Measurements from ENCODE around the gene MTA1.

The MTA1 gene

DNA sequence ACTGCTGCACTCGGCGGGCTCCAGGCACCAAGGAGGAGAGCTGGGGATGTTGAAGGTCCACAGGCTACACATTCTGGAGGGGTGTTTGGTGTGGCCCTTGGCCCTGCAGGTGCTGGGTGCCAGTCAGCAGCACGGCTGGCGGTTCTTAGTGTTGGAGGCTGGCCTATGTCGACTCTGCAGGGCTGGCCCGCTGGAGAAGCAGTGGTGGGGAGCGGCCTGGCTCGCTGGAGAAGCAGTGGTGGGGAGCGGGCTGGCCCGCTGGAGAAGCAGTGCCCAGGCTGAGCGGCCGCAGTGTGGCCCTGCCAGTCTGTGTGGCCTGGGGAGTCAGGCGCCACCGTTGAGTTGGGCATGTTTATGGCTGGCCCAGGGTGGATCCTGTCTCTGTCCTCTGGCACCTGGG is 27.3 kb downstream of the MTA1 start:
- no peak for DNase-seq

DNA sequence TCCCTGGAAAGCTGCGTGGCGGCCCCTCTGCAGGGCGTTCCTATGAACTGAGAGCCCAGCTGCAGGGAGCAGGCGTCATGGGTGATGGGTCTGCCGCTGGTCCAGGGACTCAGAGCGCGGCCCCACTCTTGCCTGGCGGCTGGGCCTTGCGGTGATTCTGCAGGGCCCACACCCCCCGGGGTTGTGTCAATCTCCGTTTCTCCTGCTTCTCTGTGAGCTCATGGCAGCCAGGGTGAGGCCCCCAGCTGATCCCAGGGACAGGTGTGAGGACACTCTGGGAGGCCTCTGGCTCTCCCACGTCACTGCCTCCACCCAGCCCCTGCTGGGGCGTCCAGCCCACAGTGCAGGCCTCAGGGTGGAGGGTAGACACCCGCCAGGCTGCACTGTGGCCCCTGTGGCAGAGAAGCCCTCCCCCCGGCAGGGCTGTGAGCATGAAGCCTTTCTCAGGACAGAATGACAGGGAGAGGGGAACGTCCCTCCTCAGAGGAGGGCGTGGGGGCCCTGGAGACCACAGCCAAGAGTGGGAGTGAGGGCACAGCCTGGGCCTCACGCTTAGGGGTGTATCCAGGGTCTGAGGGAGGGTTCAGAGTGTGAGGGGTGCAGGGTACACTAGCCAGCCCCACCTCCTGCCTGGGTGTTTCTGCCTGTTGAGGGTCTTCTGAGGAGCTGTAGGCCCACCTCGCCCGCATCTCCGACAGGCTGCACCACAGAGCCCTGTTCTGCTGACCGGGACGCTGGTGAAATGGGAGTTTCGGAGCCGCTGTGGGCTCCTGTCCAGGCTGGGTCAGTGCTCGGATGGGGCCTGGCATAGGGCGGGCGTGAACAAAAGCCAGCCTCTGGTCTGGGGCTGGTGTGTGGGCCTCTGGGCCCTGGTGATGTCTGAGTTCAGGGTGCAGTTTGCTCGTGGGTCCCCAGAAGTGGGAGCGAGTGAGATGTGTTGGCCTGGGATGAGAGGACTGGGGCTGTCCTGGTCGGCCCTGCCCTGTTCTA is 28.3 kb downstream of the MTA1 start:
- DNase-seq: no peak

DNA sequence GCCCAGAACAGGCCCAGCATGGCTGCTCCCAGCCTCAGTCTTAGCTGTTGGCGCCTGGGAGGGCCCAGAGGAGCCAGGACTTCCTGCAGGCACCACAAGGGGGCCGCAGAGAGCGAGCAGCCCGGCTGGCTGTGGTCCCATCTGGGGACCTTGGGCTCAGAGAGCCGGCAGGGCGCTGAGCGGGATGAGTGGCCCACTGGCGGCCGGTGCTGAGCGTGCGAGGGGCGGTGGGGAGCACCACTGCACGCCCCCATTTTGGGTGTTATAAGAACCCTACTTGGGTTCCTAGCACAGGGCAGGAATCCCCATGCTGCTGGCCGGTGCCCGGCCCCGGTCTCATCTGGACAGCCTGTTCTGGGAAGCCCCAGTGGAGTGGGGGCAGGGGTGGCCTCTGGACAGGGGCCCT is 29.1 kb downstream of the MTA1 start:
- DNase-seq: no peak

DNA sequence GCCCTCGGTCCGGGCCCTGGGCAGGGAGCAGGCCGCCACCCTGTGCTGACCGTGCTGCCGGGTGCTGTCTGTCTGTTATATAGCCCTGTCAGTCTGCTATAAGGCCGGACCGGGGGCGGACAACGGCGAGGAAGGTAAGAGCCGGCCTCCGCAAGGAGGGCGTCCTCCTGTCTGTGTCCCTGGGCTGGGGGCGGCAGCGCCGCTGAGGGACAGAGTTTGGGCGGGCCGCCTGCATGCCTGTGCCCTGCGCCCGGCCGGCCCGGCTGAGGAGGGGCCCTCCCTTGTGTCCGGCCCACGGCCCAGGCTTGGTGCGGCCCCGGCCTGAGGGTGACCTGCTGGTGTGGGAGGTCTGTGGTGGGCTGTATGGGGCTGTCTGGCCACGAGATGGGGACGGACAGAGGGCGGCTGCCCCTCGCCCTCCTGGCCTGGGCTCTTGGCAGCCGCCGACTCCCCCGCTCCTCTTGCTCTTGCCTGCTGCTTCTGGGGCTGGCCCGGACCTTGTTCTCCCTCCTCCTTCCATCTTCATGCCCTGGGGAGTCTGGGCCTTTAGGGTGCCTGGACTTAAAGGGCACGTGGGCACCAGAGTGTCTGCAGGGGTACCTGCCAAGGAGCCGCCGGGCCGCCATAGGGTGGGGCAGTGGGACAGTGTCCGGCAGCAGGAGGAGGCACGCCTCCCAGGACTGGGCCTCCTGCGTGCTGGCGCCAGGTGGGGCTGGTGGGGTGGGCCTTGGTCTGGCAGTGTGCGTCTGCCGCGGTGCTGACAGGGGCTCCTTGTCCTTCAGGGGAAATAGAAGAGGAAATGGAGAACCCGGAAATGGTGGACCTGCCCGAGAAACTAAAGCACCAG is 29.9 kb downstream of the MTA1 start:
- no peak for DNase-seq

DNA sequence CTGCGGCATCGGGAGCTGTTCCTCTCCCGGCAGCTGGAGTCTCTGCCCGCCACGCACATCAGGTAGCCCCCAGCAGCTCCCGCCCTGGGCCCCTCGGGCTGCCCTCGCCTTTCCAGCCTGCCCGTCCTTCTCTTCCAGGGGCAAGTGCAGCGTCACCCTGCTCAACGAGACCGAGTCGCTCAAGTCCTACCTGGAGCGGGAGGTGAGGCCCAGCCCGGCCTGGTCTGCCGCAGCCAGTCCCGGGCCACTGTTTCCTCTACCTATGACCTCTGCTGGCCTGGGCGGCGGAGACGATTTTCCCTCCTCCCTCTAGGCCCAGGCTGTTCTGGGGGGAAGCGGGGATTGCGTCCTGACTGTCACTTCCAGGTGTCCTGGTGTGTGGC is 30.5 kb downstream of the MTA1 start:
- no peak for DNase-seq

DNA sequence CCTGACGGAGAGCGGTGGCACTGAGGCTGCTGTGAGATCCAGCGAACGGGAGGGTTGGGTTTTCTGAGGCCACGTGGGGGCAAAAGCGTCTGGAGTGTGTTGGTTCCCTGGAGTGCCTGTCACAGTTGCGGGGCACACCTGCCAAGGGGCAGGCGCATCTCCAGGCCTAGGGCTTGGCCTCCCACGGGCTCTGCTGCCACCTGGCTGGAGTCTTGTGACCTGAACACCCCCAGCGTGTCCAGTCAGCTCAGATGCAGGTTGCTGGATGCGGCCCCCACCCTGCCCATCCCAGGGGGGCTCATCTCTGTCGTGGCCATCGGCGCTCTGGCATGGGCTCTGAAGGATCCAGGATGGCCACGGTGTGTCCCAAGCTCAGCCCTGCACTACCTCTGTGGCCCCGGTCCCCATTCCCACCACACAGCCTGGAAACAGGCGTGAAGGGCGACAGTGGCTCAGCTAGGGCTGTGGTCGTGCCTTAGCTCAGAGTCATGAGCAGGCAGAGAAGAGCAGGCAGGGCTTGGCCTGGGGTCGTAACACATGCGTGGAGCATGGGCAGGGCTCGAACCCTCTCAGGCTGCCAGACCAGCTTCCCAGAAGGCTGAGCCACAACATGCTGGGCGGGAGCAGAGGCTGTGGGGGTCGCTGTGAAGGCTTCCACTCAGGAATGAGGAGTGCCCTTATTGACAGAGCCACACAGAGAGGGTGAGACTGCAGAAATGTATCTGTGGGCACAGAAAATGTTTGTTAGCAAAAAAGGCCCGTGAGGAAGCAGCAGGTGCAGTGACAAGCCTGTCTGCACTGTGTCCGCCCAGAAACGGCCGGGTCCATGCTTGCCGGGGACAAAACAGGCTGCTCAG is 31.5 kb downstream of the MTA1 start:
- no peak for DNase-seq

DNA sequence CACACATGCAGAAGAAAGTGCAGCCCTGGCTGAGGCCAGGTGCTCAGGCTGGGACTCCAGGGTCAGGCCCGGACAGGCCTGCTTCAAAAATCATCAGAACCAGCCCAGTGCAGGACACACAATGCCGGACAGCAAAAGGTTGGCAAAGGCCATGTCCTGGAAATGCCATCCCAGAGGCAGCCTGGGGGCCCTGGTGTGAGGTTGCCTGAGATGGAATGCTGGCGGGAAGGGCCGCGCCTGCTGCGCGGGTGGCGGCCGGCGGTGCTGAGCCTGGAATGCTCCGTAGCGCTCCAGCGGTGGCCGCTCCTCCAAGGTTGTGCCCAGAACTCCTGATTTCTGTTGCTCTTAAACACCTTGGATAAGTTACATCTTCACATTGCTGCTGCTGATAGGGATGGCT is 33.3 kb downstream of the MTA1 start:
- no peak for DNase-seq

DNA sequence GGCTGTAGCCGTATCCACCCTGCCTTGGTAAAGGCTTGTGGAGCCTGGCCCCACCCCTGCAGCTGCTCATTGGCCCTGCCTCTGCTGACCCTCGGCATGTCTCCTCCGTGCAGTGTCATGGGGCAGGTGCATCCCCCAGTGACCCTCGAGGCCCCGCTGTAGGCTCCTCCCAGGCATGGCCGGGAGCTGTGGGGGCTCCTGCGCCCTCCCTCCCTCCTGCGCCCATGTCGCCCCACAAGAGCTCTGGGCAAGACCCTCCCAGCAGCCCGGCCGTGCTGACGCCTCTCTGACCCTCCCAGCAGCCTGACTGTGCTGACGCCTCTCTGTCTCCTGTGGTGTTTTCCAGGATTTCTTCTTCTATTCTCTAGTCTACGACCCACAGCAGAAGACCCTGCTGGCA is 34.2 kb downstream of the MTA1 start:
- DNase-seq: no peak

DNA sequence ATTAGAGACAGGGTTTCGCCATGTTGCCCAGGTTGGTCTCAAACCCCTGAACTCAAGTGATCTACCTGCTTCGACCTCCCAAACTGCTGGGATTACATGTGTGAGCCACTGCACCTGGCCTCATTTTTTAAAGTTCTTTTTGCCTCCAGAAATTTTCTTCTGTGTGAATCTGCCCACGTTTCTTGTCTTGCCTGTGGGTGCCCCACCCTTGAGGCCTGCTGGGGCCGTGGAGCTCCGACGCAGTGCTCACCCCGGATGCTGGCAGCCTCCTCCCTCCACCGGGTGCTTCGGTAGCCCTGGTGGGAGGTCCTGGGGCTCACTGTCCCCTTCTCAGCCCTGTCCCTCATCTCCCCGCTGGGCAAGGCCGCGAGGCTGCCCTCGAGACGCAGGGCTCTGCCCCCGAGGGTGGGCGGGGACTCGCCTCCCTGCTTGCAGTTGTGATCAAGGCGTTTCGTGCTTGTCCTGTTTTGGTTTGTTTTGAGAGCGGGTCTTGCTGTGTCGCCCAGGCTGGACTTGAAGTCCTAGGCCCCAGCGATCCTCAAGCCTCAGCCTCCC is 35.5 kb downstream of the MTA1 start:
- no peak for DNase-seq

DNA sequence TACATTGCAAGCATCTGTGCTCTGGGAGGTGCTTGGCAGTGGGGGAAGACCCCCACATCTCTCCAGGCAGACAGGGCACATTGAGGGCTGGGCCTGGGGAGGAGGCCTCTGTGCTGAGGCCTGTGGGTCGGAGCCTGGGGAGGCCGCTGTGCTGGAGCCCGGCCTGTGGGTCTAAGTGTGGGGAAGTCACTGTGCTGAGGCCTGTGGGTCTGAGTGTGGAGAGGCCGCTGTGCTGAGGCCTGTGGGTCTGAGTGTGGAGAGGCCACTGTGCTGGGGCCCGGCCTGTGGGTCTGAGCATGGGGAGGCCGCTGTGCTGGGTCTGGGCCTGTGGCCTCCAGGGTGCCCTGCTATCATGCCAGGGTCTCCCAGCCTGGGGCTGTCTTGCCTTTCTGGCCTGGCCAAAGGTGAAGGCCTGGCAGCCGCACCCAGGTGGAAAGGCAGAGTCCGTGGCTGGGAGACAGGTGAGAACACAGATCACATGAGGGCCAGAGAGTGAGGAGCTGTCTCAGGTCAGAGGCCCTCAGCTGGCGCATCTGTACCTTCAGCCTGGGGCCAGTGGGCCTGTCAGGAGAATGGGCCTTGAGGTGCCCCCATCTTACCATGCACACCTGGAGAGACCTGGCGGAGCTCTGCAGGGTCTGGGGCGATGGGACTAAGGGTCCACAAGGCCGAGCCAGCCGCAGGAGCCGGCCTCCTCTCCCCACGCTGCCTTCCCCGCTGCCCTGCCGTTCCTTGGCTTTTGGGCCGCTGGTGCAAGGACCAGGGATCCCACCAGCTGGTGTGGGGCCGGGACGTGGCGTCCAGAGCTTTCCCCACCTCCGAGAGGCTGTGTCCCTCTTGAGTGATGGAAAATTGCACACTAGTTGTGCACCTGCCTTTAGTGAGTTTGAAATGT is 36.4 kb downstream of the MTA1 start:
- no peak for DNase-seq

DNA sequence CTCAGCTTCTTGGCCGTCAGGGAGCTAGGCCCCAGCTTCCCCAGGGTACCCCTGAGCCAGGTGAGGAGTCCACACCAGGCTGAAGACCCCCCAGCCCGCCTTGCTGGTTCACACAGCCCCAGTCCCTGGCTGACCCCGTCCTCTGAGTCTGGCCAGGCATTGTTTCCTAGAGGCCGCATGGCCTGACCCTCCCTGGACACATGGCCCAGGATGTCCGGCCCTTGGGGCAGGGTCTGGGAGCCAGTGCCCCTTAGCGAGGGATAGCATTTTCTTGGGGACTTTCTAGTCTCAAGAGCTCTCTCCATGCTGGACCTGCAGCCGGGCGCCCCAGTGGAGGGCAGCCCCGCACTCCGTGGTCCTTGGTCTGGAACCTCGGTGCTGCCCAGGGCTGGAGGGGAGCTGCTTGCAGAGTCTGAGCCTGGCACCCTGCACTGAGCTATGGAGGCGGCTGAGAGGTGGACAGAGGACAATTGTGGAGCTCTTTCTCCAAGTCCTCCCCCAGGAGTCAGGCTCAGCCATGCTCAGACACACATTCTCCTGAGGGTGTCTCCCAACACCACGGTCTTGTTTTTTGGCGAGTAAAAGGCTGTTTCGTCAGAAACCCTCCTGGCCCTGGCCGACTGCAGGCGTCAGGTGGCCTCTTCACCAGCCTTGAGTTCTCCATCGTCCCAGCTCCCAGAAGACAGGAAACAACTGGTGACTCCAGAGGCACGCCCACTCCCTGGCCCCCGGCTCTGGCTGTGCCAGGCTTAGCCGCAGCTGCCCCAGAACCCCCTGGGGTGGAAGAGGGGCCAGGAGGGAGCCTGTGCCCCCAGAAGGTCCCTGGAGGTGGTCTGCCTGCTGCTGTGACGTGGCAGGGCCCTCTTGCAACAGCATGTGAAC is 37.4 kb downstream of the MTA1 start:
- DNase-seq: no peak

DNA sequence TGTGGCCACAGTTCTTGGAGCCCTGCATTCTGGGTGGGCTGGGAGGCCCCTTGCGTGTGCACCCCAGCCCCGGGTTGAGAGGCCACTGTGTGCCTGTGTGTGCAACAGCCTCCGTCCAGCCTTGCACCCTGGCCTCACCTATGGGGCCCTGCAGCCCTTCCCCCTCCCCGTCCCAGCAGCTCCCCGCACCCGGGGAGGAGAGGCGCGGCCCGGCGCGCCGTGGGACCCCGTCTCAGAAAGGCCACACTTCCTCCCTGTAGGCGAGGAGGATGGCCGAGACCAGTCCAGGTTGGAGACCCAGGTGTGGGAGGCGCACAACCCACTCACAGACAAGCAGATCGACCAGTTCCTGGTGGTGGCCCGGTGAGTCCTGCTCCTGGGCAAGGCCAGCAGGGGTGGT is 38.4 kb downstream of the MTA1 start:
- no peak for DNase-seq

DNA sequence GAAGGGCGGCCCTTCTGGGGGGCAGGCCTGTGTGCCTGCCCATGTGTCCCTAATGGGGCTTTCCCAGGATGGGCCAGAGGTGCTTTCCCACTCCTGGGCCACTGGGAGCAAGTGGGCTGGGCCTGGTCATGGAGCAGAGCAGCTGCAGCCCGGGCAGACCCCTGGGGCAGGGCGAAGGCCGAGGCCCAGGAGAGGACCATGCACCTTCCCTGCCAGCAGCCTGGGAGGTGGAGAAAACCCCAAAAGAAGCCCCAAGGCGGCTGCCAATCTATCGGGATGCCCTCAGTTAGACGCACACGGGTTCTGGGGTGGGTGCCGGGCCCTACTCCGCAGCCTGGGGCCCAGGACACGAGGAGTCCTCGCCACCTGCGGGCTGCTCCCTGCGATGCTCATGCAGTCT is 38.9 kb downstream of the MTA1 start:
- no peak for DNase-seq

DNA sequence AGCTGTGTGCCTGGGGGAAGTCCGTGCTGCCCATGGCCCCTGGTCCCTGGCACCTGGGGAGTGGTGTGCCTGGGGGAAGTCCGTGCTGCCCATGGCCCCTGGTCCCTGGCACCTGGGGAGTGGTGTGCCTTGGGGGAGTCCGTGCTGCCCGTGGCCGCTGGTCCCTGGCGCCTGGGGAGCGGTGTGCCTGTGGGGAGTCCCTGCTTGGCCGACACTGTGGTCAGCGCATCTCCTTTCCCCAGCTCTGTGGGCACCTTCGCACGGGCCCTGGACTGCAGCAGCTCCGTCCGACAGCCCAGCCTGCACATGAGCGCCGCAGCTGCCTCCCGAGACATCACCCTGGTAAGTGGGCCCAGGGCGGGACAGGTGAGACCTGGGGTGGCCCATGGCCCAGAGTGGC is 40.5 kb downstream of the MTA1 start:
- no peak for DNase-seq

DNA sequence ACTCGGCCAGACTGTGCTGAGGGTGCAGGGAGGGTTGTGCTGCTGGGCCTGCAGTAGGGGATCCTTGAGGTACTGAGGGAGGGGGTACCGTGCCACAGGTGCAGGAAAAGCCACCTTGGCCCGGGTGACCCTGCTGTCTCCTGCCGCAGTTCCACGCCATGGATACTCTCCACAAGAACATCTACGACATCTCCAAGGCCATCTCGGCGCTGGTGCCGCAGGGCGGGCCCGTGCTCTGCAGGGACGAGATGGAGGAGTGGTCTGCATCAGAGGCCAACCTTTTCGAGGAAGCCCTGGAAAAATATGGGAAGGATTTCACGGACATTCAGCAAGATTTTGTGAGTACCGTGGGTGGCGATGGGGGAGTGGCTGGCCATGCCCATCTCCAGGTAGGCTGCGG is 41.0 kb downstream of the MTA1 start:
- DNase-seq: no peak

DNA sequence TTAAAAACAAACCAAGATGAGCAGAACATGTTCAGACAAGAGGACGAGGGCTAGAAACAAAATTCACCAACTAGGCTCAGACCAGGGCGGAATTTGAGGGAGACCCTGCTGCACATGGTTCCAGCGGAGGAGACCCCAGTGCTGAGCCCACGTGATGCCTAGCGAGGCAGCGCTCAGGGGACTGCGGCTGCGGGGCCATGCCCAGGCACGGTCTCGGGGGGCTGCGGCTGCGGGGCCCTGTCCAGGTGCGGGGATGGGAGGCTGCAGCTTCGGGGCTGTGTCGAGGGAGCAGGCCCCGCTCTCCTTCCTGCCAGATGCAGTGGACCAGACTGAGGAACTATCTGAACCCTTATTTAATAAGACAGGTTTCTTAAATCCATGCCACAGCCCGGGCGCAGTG is 42.3 kb downstream of the MTA1 start:
- no peak for DNase-seq

DNA sequence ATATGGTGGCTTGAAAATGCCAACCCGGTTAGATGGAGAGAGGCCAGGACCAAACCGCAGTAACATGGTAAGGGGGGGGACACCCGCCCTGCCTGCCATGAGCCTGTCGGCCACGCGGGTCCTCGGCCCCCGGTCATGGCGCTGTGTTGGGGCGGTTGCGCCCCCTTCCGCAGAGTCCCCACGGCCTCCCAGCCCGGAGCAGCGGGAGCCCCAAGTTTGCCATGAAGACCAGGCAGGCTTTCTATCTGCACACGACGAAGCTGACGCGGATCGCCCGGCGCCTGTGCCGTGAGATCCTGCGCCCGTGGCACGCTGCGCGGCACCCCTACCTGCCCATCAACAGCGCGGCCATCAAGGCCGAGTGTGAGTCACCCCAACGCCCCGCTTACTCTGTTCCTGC is 44.9 kb downstream of the MTA1 start:
- no peak for DNase-seq

DNA sequence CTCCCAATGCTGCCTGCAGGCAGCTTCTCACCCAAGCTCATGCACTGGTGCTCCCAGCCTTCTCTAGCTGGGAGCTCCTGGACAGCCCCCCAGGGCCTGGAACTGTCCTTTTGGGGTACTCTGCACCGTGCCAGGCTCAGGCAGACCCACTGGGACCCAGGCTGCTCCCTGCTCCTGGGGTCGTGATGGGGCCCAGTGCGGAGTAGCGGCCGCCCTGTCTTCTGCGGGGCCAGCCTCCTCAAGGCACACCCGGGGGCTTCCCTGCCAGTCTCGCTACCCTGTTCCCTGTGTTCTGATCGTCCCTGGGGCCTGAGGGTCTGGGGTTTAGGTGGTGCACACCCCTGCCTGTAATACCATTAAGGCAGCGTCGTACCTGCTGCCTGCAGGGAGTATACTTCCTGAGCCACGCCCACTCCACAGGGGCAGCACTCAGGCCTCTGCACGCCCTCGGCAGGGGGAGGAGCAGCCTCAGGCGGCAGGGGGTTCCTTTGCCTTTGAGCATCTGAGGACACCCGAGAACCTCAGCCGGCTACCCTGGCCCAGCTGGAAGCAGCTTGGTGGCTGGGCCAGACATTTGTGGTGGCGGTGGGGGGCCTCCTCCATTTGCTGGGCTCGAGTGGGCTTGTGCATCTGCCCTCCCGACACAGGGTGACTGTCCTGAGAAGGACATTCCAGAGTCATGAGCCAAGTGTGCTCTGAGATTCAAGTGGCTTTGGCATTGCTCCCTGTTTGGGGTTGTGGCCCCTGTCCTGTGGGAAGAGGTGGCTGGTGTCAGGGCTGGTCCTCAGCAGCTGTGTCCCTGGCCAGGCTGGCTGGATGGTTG is 45.8 kb downstream of the MTA1 start:
- DNase-seq: no peak

DNA sequence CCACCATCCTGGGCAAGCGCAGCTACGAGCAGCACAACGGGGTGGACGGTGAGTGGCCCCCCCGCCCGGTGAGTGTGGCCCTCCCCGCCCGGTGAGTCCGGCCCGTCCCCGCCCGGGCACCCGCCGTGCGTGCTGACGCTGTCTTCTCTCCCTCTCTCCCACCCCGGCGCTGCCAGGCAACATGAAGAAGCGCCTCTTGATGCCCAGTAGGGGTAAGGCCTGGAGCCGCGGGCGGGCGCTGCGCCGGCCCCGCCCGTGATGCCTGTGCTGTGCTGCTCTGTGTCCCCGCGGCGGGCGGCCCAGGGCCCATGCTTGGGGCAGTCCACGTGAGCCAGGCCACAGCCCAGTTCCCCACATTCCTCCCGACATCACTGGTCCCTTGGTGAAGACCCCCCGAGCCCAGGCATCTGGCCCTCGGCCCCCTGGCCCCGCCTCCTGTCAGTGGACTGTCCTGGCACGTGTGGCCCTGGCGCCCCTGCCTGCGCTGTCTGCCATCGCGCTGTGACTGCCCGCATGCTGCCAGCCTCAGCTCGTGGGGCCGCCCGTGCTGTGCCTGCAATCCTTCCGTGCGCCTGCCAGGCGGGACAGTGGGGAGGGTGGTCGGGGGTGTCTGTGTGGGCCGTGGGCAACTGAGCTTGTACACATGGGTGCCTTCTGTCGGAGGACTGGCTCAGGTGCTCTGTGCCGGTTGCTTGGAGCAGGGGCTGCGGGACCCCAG is 47.1 kb downstream of the MTA1 start:
- DNase-seq: no peak
